Stimulated activated CD8-positive, alpha-beta memory T cell treated with anti-CD3 and anti-CD28 coated beads, Interleukin-4, amount 100 ng/mL, for 1 hour (primary cell): ENCODE measurements around the gene ADAM19.

Source experiments
- DNase-seq, 2 donors: peaks; one replicate each; pipeline ENCODE4 v3.0.0-alpha.2; 2020; ENCODE audit warnings: low read depth in 2 of 2, low spot score in 1 of 2

ADAM19 gene

DNA sequence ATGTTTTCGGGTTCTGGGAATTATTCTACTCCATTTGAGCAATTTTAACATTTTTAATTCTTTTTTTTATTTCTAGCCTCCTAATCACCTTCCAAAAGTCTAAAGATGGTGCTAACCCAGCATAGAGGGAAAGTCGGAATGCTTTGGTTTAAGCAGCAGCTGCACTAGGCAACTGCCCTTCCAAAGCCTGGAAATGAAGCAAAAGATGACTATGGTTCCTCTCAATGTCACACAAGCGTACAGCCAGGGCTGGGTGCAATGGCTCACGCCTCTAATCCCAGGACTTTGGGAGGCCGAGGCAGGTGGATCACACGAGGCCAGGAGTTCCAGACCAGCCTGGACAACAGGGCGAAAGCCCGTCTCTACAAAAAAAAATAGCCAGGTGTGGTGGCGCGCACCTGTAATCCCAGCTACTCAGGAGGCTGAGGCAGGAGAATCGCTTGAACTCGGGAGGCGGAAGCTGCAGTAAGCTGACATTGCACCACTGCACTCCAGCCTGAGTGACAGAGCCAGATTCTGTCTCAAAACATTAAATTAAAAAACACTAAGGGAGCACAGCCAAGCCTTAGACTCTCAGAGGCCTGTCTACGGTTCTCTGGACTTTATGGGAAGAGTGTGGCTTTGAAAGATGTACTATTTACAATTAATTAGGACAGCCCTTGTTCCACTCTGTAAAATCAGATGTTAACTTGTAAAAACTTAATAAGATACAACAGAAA lies 33.1 kb downstream of the ADAM19 start:
- no peak for DNase-seq

DNA sequence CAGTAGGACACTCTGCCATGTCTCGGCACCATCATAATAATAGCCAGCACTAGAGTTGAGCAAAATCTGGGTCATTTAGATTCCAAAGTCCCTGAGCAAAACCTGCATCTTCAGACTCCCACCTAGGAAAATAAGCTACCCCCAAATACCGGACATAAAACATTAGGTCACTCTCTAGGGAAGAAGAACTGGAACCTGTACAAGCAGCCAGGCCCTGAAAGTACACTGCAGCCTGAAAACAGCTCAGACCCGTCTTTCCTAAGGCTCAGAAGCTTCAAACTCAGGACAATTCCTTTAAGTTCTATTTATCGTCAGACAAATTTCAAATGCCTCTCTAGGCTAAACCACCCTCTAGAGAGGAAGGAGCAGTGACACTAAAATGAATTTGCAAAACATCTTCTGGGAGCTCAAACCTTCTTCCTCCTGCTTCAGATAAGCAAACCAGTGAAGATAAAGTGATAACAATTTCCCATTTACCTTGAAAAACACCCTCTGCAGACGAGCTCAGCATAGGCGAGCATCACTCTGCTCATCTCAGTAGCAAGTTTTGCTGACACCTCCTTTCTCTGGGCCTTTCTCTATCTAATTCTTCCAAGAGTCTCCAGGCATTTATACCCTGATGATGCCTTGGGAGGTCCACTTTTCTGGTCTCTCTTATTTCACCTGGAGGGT lies 34.0 kb downstream of the ADAM19 start:
- DNase-seq = no peak

DNA sequence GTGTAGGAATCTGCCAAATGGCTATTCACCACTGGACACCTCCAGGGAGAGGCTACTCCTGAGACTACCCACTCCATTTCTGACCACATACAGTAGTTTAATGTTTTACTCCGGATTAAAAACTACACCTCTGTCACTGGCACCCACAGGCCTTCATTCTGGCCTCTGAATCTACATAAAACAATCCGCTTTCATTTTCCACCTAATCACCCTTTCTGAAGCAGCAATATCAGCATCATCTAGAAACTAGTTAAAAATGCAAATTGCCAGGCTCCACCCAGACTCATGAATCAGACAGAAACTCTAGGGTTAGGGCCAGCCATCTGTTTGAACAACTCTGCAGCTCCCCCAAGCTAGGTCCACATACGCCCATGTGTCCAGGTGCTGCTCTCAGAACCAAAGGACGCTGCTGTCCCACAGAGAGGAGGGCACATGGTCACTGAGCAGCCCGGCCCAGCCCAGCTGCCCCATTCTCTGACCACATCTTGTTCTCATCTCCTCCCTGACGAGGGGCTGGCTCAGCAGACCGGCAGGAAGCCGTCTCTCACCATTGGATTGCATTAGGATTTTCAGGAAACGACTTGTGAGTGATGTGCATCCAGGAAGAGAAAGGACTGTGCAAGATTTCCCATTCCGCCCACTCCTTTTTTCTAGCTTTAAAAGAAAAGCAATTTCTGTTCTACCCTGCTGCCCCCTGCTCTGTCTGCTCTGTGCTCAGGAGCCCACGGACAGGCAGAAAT lies 34.7 kb downstream of the ADAM19 start:
- DNase-seq = no peak

DNA sequence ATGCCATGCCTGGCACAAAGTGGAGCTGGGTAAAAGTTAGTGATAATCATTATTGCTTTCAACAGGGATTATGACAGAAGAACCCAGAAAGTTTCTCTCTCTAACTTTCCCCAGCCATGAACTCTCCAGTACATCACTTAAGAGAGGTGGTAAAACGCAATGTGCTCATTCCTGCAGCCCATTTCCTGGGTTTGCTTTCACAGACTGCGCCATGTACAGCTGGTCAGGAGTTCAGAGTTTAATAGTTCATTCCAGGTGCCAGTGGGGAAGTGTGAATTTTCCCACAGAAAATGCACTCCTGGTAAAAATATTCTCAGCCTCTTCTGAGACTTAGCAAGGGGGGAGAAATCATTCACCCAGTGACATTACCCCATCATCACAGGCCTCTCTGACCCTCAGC lies 35.5 kb downstream of the ADAM19 start:
- no peak for DNase-seq

DNA sequence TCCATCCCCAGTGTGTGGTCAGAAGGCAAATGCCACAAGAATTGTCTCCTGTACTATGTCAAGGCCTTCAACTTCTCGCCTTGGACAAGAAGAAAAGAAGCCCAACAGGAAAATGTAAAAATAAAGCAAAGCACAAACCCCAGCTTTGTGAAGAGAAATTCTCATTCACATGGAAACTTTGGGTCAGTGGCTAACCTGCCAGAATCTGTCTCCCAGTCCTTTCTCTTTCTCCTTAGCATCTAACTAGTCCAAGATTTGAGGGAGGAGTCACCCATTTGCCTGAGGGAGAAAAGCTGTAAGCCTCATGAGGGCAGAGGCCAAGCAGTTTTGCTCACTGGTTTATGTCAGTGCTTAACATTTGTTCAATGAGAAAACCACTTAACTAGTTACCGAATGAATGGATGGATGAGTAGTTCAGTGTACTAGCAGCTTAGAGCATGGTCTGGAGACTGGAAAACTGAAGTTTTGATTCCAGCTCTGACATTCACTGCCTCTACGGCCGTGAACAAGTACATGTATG lies 36.0 kb downstream of the ADAM19 start:
- no peak for DNase-seq

DNA sequence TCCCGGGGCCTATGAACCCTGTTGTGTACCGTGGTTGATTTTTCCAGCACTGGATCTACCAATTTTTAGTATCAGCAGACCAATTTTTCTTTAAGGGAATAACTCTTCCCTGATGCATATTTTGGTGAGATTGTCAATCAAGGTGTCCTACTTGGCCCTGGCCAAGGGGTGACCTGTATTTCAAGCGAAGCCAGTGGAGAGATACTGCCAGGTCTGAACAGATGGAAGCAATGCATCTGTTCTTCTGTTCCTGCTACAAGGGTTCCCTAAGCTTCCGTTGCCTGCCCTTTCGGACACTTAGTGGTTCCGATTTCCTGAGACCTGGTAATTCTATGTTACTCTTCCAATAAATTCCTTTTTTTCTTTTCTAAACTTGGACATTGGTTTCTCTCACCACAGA lies 37.3 kb downstream of the ADAM19 start:
- no peak for DNase-seq

DNA sequence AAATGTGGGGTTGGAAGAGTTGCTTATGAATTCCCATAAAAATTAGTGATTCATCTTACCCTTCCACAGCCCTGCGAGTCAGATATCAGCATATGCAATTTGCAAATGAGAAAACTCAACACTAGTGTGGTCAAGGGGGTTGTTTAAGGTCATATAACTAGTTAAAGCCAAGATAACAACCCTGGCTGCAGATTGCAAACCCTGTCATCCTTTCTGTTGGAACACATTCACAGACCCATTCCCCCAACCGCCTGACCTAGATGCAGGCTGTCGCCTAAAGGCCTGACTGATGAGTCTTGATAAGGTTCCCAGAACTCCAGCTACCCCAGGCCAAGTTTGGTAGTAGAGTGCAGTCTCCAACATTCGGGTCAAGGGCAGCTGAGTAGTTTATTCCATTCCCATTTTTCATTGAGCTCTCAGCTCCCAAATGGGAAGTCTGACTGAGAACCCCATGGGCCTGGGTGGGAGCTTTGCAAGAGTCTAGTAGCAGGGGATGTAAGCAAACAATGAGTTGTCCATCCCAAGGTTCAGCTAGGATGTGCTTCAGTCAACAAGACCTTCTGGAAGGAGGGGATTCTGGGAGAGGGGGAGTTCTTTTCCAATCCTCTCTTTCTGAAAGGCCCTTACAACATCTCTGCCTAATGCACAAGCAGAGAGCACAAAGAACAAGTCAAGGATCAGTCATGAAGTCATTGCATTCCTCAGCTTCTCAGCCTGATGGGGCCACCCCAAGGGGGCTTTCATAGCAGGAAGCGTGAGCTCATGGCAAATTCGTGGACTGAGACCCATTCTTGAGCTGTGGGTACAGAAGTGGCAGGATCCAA lies 40.3 kb downstream of the ADAM19 start:
- no peak for DNase-seq

DNA sequence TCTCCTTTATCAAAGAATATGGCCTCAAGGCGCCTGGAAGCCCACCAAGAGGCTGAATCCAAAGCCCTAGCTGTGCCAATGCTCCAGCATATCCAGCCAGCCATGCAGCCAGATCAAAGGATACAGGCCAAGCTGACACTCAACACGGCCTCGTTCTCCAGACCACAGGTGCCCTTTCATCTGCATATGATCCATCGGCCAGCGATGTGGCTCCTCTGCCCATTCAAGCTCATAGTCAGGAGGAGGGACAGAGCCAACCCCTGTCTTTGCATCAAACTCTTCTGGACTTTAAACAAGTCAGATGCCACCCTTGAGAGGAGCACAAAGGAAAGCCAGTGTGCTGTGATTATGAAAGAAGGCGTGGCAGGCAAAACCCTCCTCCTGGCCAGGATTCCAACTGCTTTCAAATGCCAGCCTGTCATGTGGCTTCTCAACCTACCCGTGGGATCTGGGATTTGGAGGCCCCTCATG lies 42.5 kb downstream of the ADAM19 start:
- DNase-seq = no peak

DNA sequence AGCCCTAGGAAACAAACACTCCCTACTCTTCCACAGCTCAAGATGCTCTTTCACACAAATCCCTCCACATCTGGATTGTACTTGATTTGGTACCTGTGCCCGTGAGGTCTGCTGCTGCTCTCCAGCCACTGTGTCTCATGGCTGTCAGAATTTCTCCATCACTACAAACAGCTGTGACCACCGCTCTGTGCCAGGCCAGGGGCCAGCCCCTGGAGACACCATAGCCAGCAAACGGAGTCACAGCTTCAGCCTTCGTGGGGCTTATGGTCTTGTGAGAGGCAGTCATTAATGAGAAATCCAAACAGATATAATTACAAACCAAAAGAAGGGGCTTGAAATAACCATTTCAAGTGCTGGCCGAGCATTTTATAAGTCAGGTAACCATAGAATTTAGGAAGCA lies 43.6 kb downstream of the ADAM19 start:
- no peak for DNase-seq

DNA sequence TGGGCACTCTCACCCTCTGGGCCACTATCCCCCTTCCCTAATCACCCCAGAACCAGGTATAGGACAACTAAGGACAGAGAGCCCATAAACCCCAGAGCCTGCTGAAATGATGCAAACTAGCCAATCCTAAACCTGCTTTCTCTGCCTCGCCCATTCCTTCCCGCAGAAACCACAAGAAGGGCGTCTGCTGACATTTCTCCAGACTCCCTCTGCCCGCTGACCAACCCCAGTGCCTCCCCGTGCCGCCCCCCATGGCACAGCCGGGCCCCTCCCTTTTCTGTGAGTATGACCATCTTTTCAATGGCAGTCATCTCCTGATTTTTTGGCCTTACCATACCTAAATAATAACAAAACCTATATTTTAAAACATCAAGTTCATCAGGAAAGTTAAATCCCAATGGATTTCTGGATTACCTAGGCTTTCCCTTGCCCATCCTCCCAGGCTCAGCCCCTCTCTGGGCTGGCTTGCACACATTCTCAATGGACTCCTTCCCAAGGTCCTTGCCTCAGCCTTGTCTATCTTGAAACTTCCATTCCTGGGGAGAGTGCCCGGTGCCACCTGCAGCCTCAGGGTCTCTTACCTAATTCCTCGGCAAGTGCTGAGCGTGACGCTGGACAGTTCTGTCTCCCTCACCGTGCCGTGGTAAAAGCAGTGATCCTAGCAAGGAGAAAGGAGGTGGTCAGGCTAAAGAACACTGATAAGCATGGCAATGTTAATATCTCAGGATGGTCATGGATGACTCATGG lies 45.2 kb downstream of the ADAM19 start:
- DNase-seq = no peak

DNA sequence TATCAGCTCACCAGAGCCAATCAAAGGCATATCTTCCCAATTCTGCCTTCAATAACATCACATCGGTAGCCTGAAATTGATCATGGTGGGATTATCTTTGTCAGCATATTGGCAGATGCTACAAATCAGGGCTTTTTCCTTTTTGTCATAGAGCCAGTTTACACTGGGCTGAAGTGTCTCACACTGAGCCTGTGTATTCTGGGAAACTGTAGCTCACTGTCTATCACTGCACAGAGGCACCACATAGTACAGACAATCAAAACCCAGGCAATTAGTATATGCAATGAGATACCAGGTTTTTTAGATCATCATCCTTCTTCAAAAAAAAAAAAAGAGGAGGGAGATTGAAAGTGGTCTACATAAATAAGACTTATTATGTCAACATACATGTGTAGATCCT lies 46.6 kb downstream of the ADAM19 start:
- no peak for DNase-seq

DNA sequence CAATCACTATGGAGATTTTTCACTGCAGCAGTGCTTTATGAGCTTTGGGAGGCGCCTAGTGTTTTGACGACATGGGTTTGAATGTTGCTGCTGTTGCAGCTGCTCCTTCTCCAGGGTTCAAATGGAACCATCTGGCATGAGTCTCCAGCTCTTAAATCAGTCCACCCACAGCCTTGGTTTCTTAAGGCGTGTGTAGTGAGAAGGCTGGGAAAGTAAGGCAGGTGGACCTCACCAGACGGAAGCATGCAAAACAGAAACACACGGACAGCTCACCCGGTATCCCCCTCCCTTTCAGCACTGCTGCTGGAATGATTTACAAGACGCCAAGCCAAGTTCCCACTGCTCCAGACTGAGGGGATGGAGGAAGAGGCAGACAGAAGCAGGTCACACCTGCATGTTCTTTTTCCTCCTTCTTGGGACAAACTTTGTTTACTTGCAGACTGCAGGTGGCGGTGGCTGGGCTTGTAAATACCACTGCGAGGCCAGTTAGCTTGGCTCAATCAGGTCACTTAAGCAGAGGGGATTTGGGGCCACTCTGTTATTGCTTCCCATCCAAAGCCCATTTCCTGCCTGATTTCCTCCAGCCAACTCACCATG lies 47.4 kb downstream of the ADAM19 start:
- DNase-seq = no peak

DNA sequence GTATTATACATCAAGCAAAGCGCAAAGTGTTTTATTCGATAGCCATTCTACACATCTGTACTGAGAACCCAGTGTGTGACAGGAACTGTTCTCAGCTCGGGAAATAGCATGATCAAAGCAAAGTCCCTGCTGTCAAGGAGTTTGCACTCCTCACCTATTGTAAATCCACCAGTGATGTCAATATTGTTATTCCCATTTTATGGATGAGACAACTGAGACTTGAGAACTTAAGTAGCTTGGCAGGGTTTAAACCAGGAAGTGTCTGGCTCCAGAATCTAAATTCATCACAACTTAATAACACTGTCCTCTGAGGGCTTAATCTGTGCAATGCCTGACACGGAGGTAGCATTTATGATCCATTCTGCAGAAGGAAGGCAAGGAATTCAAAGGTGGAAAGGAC lies 50.7 kb downstream of the ADAM19 start:
- no peak for DNase-seq

DNA sequence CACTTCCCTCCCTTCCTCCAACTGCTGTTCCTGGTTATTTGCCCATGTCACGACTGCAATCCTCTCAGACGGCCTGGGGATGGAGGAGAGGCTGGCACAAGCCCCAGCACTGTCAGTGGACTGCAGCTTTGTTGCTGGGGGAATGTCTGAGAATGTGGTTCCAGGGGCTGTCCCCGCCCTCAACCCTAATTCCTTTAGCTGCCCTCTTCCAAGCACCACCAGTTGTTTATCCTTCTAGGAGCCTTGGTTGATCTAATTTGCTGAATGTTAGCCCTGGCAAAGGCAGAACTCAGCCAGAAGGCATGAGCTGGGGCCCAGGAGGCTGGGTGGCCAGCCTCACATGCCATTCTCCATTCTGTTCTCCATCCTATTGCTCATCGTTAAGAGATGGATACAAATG lies 51.6 kb downstream of the ADAM19 start:
- no peak for DNase-seq

DNA sequence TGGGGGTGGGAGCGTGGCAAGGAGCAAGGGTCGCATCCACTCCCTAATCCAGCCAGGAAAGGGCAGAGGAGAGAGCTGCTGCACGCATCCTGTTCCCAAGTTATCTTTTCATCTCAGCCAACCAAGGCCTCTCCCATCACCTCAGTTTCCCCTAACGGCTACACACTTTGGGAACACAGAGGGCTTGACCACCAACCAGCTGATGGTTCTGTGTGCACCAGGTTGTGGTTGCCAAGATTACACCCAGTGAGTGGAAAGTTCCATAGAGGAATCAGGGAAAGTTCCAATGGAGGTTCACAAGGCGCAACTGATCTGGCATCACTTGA lies 53.9 kb downstream of the ADAM19 start:
- DNase-seq = no peak

DNA sequence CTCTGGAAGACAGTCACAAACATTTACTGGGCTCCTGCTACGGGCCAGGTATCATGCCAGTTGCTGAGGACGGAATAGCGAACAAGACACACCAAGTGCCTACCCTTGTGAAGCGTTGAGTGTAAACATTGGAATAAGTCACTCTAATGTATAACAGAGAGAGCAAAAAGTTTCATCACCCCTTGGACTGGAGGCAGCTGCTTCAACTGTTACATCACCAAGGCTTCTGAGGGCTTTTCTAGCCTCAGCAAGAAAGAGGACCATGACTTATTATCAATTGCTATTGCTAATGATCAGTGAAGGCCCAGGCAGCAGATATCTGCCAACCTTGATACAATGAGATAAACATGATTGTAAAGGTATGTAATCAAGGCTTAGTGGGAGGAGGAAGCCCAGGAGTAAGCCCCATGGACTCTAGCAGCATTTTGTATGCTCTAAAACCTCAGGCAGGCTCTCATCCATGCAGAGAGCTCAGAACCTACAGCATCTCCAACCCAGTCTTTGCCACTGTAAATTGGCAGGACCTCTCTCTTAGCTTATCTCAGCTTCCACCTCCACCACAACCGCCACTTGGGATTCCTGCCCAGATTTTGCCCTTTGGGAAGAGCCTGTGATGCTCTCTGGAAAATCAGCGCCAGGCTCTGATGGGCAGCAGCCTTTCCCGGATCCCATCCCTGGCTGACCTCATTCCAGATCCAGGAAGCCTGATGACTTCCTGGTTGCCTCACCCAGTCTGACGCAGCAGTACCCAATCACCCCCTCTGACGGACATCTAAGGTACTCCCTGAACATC lies 54.5 kb downstream of the ADAM19 start:
- DNase-seq = no peak

DNA sequence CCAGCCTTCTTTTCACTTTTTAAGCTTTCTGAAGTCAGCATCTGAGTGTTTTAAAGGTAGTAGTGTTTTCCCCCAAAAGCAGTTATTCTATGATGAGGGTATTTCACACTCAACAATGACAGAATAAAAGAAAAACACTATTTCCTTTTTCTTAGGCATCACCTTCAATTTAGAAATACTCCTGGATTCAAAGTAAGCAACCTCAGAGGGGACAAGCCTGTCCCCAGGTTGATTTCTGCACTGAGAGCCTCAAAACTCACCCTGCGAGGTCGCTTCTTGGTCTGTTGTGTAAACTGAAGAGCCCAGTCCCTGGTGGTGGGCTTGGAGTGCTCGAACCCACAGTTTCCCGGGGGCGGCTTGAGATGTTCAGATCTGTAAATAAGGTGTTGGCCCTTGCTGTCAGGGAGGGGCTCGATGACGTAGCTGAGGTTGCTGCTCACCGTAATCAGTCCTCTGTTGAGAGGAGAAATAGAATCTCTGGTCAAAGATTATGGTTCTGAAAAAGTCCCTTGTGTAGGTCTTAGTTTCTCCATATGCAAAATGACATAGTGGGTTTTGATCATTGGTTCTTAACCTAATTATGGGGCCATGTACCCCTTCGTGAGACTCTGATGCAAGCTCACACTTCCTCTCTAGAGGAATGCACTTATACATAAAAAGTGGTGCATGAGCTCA lies 55.9 kb downstream of the ADAM19 start:
- DNase-seq = no peak

DNA sequence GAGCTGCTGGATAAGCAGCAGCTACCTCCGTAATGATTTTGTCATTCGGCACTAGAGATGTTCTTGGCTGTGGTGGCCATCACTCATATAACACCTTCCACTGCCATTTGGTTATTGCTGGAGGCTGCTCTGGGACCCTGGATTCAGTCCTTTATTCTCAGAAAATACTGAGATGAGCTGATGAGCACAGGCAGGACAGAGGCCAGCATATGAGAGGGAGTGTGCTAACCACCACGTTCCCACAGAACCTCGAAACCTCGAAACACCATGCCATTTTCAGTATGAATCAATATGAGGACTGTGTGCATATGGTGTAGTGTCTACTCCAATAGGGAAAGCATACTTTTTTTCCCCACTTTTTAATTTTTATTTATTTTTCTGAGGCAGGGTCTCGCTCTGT lies 56.6 kb downstream of the ADAM19 start:
- no peak for DNase-seq
